ENCODE results near the gene DGKD. TPM values are rescaled to one million over a fixed set of nuclear protein-coding genes. Genes with fewer than 3 reads are reported as not detected.

Gene DGKD
- total RNA-seq, 2 experiments from 2014 or later: 147 to 156 TPM

- CTCF ChIA-PET: interaction anchor here (0.5 to 1.1 kb wide), 2 partner anchors 15 to 737 kb away, joined by 3 to 4 read pairs; no protein-coding TSS in a partner anchor
- no peak for TF ChIP-seq CTCF (IDR thresholded peaks at IDR 0.05)
- H3K27ac ChIP-seq (ENCODE audit: low read depth in 1 of 2, low read length in 2 of 2): no peak overlapping the region
- Mint-ChIP-seq H3K4me1 (ENCODE audit: low read depth) (peaks cover 85% of the 10 kb centered on the region), H3K27ac (peak overlapping the region; percentile 24), H3K36me3 (ENCODE audit: low read depth) (peaks cover 68% of the 10 kb centered on the region), H3K4me3 (no peak overlapping the region), H3K9me3 (peaks cover 4% of the 10 kb centered on the region), H3K27me3 (no peaks in the 10 kb centered on the region)
- no peaks in the 10 kb centered on the region for H3K9me3 ChIP-seq (ENCODE audit: control insufficient read depth in 1 of 2, insufficient read depth in 1 of 2, low read length in 2 of 2)
- peaks cover 50% of the 10 kb centered on the region for H3K4me1 ChIP-seq (ENCODE audit: insufficient read depth, low read length)
- ATAC-seq (ENCODE audit: poor library complexity) (no peak), DNase-seq (peak in 1 of 14 experiments; percentile 23)
- H3K36me3 ChIP-seq (ENCODE audit: insufficient read depth, low read length): peaks cover 3% of the 10 kb centered on the region
- H3K4me3 ChIP-seq (ENCODE audit: low read length): no peak overlapping the region
- intact Hi-C loops (cut with DNase I, micrococcal nuclease): no loop called here
- POLR2A ChIA-PET: interaction anchor here (8.1 kb wide), 1 partner anchor 8 kb away, joined by 55 read pairs; no protein-coding TSS in a partner anchor
- H3K27me3 ChIP-seq (ENCODE audit: control insufficient read depth in 1 of 2, insufficient read depth in 2 of 2, low read length in 2 of 2): no peaks in the 10 kb centered on the region
These were observed 74.1 kb downstream of the DGKD start for GRCh38 chr2:233428438-233428837.

GRCh38 chr2:233429175-233429897, 75.0 kb downstream of the DGKD start:
- Histone ChIP-seq H3K4me1 (ENCODE audit: insufficient read depth, low read length) (peaks cover 41% of the 10 kb centered on the region), H3K27ac (ENCODE audit: low read depth in 1 of 2, low read length in 2 of 2) (no peak overlapping the region), H3K4me3 (ENCODE audit: low read length) (no peak overlapping the region), H3K36me3 (ENCODE audit: insufficient read depth, low read length) (peaks cover 5% of the 10 kb centered on the region), H3K9me3 (ENCODE audit: control insufficient read depth in 1 of 2, insufficient read depth in 1 of 2, low read length in 2 of 2) (no peaks in the 10 kb centered on the region), H3K27me3 (ENCODE audit: control insufficient read depth in 1 of 2, insufficient read depth in 2 of 2, low read length in 2 of 2) (no peaks in the 10 kb centered on the region)
- H3K27ac Mint-ChIP-seq: peak overlapping the region; percentile 71
- no peak overlapping the region for H3K4me3 Mint-ChIP-seq
- H3K4me1 Mint-ChIP-seq (ENCODE audit: low read depth): peaks cover 82% of the 10 kb centered on the region
- POLR2A ChIA-PET: interaction anchor here (8.1 kb wide), 1 partner anchor 9 kb away, joined by 55 read pairs; no protein-coding TSS in a partner anchor
- TF ChIP-seq CTCF (IDR thresholded peaks at IDR 0.05): no peak
- H3K36me3 Mint-ChIP-seq (ENCODE audit: low read depth): peaks cover 70% of the 10 kb centered on the region
- intact Hi-C loops (cut with DNase I, micrococcal nuclease): no loop called here
- DNase-seq: peak in 2 of 14 experiments; percentile 9 to 12
- H3K9me3 Mint-ChIP-seq: peaks cover 4% of the 10 kb centered on the region
- no peaks in the 10 kb centered on the region for H3K27me3 Mint-ChIP-seq
- ATAC-seq (ENCODE audit: poor library complexity): no peak
- CTCF ChIA-PET: interaction anchor here (1.0 to 1.5 kb wide), 2 partner anchors 14 to 25 kb away, joined by 3 to 6 read pairs; no protein-coding TSS in a partner anchor

- H3K4me3 ChIP-seq (ENCODE audit: low read length): no peak overlapping the region
- ATAC-seq (ENCODE audit: poor library complexity) (no peak), DNase-seq (no peak)
- peaks cover 4% of the 10 kb centered on the region for H3K9me3 Mint-ChIP-seq
- H3K27ac ChIP-seq (ENCODE audit: low read depth in 1 of 2, low read length in 2 of 2): no peak overlapping the region
- no peaks in the 10 kb centered on the region for H3K27me3 Mint-ChIP-seq
- H3K4me1 ChIP-seq (ENCODE audit: insufficient read depth, low read length): peaks cover 36% of the 10 kb centered on the region
- peaks cover 79% of the 10 kb centered on the region for H3K4me1 Mint-ChIP-seq (ENCODE audit: low read depth)
- H3K36me3 Mint-ChIP-seq (ENCODE audit: low read depth): peaks cover 76% of the 10 kb centered on the region
- H3K27ac Mint-ChIP-seq: peak overlapping the region; percentile 71
- H3K36me3 ChIP-seq (ENCODE audit: insufficient read depth, low read length): peaks cover 13% of the 10 kb centered on the region
- intact Hi-C loops (cut with DNase I, micrococcal nuclease): loop anchor here in 1 of 2 experiments (5.0 kb wide), 1 partner anchor 1648 kb away; the partner anchor contains the start of gene PDE6D
- no peak for TF ChIP-seq CTCF (IDR thresholded peaks at IDR 0.05)
- H3K4me3 Mint-ChIP-seq: no peak overlapping the region
- ChIA-PET POLR2A (interaction anchor here (8.1 kb wide), 1 partner anchor 10 kb away, joined by 55 read pairs; no protein-coding TSS in a partner anchor), CTCF (interaction anchor here (1.0 to 1.5 kb wide), 2 partner anchors 13 to 26 kb away, joined by 3 to 6 read pairs; no protein-coding TSS in a partner anchor)
- H3K27me3 ChIP-seq (ENCODE audit: control insufficient read depth in 1 of 2, insufficient read depth in 2 of 2, low read length in 2 of 2): no peaks in the 10 kb centered on the region
- no peaks in the 10 kb centered on the region for H3K9me3 ChIP-seq (ENCODE audit: control insufficient read depth in 1 of 2, insufficient read depth in 1 of 2, low read length in 2 of 2)
These were observed 75.8 kb downstream of the DGKD start for GRCh38 chr2:233430081-233430480.

Data from CD4-positive, alpha-beta T cell (primary cell).